Right ventricle myocardium inferior (tissue), 1 donor: ENCODE results near the gene RAI1. TPM values are rescaled to one million over a fixed set of nuclear protein-coding genes. Genes with fewer than 3 reads are reported as not detected.

ENCODE experiments used
- ATAC-seq: fragments of 200-7000 bp; cut with Tn5 transposase; one replicate; pipeline ENCODE4 v1.9.1; 2020; ENCODE audit warnings: mild to moderate bottlenecking, moderate library complexity
- DNase-seq: peaks from one replicate; pipeline ENCODE4 v3.0.0; 2021; ENCODE audit errors: missing footprints
- intact Hi-C: fragments of 100-400 bp; cut with DNase I; formaldehyde crosslinking; loops from one replicate; pipeline ENCODE4 v1.11.0; 2022
- total RNA-seq: library from RNA; stranded (reverse); fragmentation: NEBNext Ultra II Directional; extraction: Animal tissue kit (Norgen Biotek cat#: 25700); gene quantifications from one replicate; pipeline ENCODE4 v1.2.1, GENCODE V29; 2021
- donor health status: DM: no; HTN: yes; CAD: no; lungs with severe emphysema.

RAI1 gene
- total RNA-seq, 1 donor from 2014 or later: 31.9 TPM

- DNase-seq (no peak), ATAC-seq (no peak)
- intact Hi-C loops: no loop called here
These were observed 17.8 kb upstream of the RAI1 start for GRCh38 chr17:17663160-17664063.

- no peak for DNase-seq
- no peak for ATAC-seq
- intact Hi-C loops: no loop called here
These were observed 17.2 kb upstream of the RAI1 start for GRCh38 chr17:17664064-17664452.

- DNase-seq (no peak), ATAC-seq (no peak)
- intact Hi-C loops: no loop called here
These were observed 16.0 kb upstream of the RAI1 start for GRCh38 chr17:17665255-17665654.

- intact Hi-C loops: no loop called here
- ATAC-seq (no peak), DNase-seq (no peak)
These were observed 15.0 kb upstream of the RAI1 start for GRCh38 chr17:17666111-17666714.

GRCh38 chr17:17667231-17667630 lies 14.0 kb upstream of the RAI1 start:
- DNase-seq: no peak
- no peak for ATAC-seq
- intact Hi-C loops: no loop called here

GRCh38 chr17:17667947-17668346 lies 13.3 kb upstream of the RAI1 start:
- ATAC-seq (no peak), DNase-seq (no peak)
- intact Hi-C loops: no loop called here

- DNase-seq: no peak
- ATAC-seq: no peak
- intact Hi-C loops: no loop called here
These were observed 12.9 kb upstream of the RAI1 start for GRCh38 chr17:17668358-17668757.

GRCh38 chr17:17668775-17669579 lies 12.3 kb upstream of the RAI1 start:
- ATAC-seq (no peak), DNase-seq (no peak)
- intact Hi-C loops: no loop called here

- intact Hi-C loops: loop anchor here (5.0 kb wide), 1 partner anchor 368 kb away; the partner anchor contains the start of genes ATPAF2 and GID4
- DNase-seq: no peak
- no peak for ATAC-seq
These were observed 11.6 kb upstream of the RAI1 start for GRCh38 chr17:17669580-17670235.

- ATAC-seq (no peak), DNase-seq (no peak)
- intact Hi-C loops: loop anchor here (5.0 kb wide), 1 partner anchor 366 kb away; the partner anchor contains the start of genes ATPAF2 and GID4
These were observed 10.5 kb upstream of the RAI1 start for GRCh38 chr17:17670701-17671305.

- ATAC-seq: peak; percentile 79
These were observed 9.7 kb upstream of the RAI1 start for GRCh38 chr17:17671369-17672129.

GRCh38 chr17:17672453-17673368 lies 8.5 kb upstream of the RAI1 start:
- intact Hi-C loops: loop anchor here (5.0 kb wide), 1 partner anchor 365 kb away; the partner anchor contains the start of genes ATPAF2 and GID4
- no peak for DNase-seq
- ATAC-seq: no peak

More at GRCh38 chr17:17671369-17672129, 9.7 kb upstream of the RAI1 start:
- intact Hi-C loops: loop anchor here (5.0 kb wide), 1 partner anchor 366 kb away; the partner anchor contains the start of genes ATPAF2 and GID4
- DNase-seq: no peak

GRCh38 chr17:17675416-17675815 lies 5.8 kb upstream of the RAI1 start:
- no peak for DNase-seq
- intact Hi-C loops: no loop called here
- ATAC-seq: no peak

- DNase-seq (no peak), ATAC-seq (no peak)
- intact Hi-C loops: no loop called here
These were observed 5.2 kb upstream of the RAI1 start for GRCh38 chr17:17675925-17676534.

- intact Hi-C loops: no loop called here
- DNase-seq (no peak), ATAC-seq (no peak)
These were observed 4.5 kb upstream of the RAI1 start for GRCh38 chr17:17676752-17677151.
